Adrenal gland (tissue), 12 donors: Measurements from ENCODE around the gene PDF. TPM values are rescaled to one million over a fixed set of nuclear protein-coding genes. Genes with fewer than 3 reads are reported as not detected.
A peak's percentile ranks its signal among the peaks of the same experiment; 100 is the strongest.
"Not testable (repeated sequence)": the region's sequence is repeated elsewhere in the genome, so short reads cannot be mapped to it uniquely, and the experiment has no call there.

Experiments used
- DNase-seq, 7 donors: peaks; one replicate each; pipeline ENCODE4 v3.0.0-alpha.2; 2019 to 2020
- H3K27ac ChIP-seq, 5 donors: fragments of 200-600 bp; sonication (generic) in 4 of 5; 1 replicate in 3 of 5; 2 replicates in 2 of 5; pipeline versions ENCODE4 v1.5.1 to v1.8.0; 2016 to 2020; ENCODE audit warnings: mild to moderate bottlenecking in 1 of 5
- H3K27me3 ChIP-seq: fragments of 200-600 bp; 2 replicates; pipeline ENCODE4 v1.8.0; 2021
- H3K36me3 ChIP-seq, 2 donors: fragments of 200-600 bp; replicated peaks in 1 of 2; 1 replicate in 1 of 2; 2 replicates in 1 of 2; pipeline versions ENCODE4 v1.5.1 to v1.8.0; 2018 to 2022
- H3K4me1 ChIP-seq, 2 donors: fragments of 200-600 bp; replicated peaks in 1 of 2; 1 replicate in 1 of 2; 2 replicates in 1 of 2; pipeline versions ENCODE4 v1.5.1 to v1.8.0; 2018 to 2021
- H3K4me3 ChIP-seq, 4 donors: fragments of 200-600 bp; sonication (generic) in 3 of 4; one replicate each; pipeline ENCODE4 v1.5.1; 2016 to 2018
- H3K9me3 ChIP-seq, 3 donors: fragments of 200-600 bp; sonication (generic) in 1 of 3; replicated peaks in 1 of 3; 1 replicate in 2 of 3; 2 replicates in 1 of 3; pipeline versions ENCODE4 v1.5.1 to v1.8.0; 2016 to 2021
- CTCF ChIP-seq, 6 experiments: fragments of 450-650 bp in 4 of 6; fragments of 200-600 bp in 2 of 6; sonication (generic) in 1 of 6; IDR thresholded peaks; 1 replicate in 5 of 6; 2 replicates in 1 of 6; pipeline versions ENCODE4 v1.5.1 to v1.8.0; 2016 to 2021; ENCODE audit warnings: antibody characterized with exemption in 6 of 6, mild to moderate bottlenecking in 2 of 6, moderate library complexity in 1 of 6
- POLR2A ChIP-seq, 2 donors: fragments of 450-650 bp; IDR thresholded peaks; one replicate each; pipeline ENCODE4 v1.6.1; 2017; ENCODE audit warnings: antibody characterized with exemption in 2 of 2, mild to moderate bottlenecking in 2 of 2, moderate library complexity in 1 of 2
- WGBS, 4 donors: extraction: QIAGEN DNeasy Blood & Tissue Kit in 2 of 4; methylation state at CpG; one replicate each; pipeline versions ENCODE4 v1.1.5 to v1.1.7; 2013 to 2017; 5-methylcytosine and 5-hydroxymethylcytosine counted together
- intact Hi-C, 2 donors: fragments of 100-400 bp; cut with DNase I; formaldehyde crosslinking; loops; one replicate each; pipeline versions ENCODE4 v1.14.1 to v1.15.0; 2022 to 2023
- polyA plus RNA-seq, 3 donors: library from polyadenylated mRNA; stranded (reverse); fragments of 200-250 nt in 2 of 3; fragments of 350-450 nt in 1 of 3; fragmentation: Illumina TruSeq in 1 of 3; extraction: RNeasy Lipid Tissue Mini Kit (QIAGEN cat#74804) in 1 of 3; gene quantifications; one replicate each; pipeline ENCODE4 v1.2.3, GENCODE V29; 2013 to 2014
- total RNA-seq, 9 donors: library from RNA; depleted of rRNA in 4 of 9; stranded (reverse); fragments of >200 nt in 4 of 9; fragments of 120-200 nt in 1 of 9; fragmentation: NEBNext Ultra II Directional in 1 of 9; extraction: Animal tissue kit (Norgen Biotek cat#: 25700) in 1 of 9; gene quantifications; one replicate each; pipeline versions ENCODE4 v1.1.0 to v1.2.4, GENCODE V29; 2013 to 2023
- donor health status: healthy with polysubstance abuse.
- donor health status: Bipolar disorder and iron deficiency.
- donor health status: DM: yes; HTN: yes; CAD: no.
- donor health status: DM: no; HTN: no; CAD: no.
- donor health status: DM: no; HTN: no; CAD: no.
- donor health status: DM: yes; HTN: yes; CAD: no.

The PDF gene
- total and polyA plus RNA-seq, 12 donors, result 1.2 to 61.9 (median 17.6) TPM

DNA sequence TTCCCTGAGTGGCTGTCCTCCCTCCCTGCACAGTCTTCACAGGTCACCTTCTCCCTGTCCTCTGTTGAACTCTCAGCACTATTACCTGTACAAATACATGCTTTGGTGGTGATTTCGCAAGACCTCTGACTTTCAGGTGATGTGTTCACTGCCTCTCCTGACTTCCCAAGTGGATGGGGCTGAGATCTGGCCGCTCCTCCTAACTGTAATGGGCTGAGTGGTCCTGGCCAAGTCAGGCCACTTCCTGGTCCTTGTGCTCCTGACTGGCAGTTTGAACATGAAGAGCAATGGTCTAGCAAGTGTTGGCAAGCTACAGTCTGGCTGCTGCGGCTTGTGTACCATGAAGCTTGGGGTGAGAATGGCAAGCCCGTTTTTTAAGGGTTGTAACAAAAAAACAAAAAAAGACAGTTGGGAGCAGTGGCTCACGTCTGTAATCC lies 32.9 kb upstream of the PDF start:
- no peak overlapping the region for H3K4me3 ChIP-seq
- peak in 1 of 7 donors; percentile 45 for DNase-seq
- 89 to 95% (median 93%) methylated on average over 5 of the region's 5 CpGs for WGBS, 4 donors
- TF ChIP-seq POLR2A (IDR thresholded peaks at IDR 0.05) (no peak), CTCF (IDR thresholded peaks at IDR 0.05) (no peak)
- H3K27me3 ChIP-seq, result no peaks in the 10 kb centered on the region
- peaks cover 0 to 56% of the 10 kb centered on the region in 2 donors for H3K36me3 ChIP-seq
- H3K27ac ChIP-seq, result no peak overlapping the region
- no peaks in the 10 kb centered on the region for H3K4me1 ChIP-seq
- no peaks in the 10 kb centered on the region for H3K9me3 ChIP-seq
- intact Hi-C loops, result no loop called here

DNA sequence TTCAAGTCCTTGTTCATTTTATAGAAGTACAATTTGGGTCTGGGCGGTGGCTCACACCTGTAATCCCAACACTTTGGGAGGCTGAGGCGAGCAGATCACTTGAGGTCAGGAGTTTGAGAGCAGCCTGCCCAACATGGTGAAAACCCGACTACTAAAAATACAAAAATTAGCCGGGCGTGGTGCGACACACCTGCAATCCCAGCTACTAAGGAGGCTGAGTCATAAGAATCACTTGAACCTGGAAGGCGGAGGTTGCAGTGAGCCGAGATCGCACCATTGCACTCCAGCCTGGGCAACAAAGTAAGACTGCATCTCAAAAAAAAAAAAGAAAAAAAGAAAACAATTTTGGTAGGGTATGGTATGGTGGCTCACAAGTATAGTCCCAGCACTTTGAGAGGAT lies 29.7 kb upstream of the PDF start:
- H3K27ac ChIP-seq, H3K9me3 ChIP-seq, H3K4me3 ChIP-seq, intact Hi-C loops, H3K27me3 ChIP-seq: not testable (repeated sequence)
- WGBS, 4 donors, result 97 to 99% (median 97%) methylated on average over 9 of the region's 9 CpGs
- Histone ChIP-seq H3K36me3 (peaks cover 0 to 33% of the 10 kb centered on the region in 2 donors), H3K4me1 (peaks cover 6 to 17% of the 10 kb centered on the region in 2 donors)
- peak in 1 of 7 donors; percentile 42 for DNase-seq

GRCh38 chr16:69351309-69352027 lies 21.1 kb upstream of the PDF start, which contains the start of gene TMED6:
Gene TMED6 (minus strand): TSS chr16:69351786. CDS start chr16:69351753, 33 bp downstream.
- intact Hi-C loops, result no loop called here
- no peaks in the 10 kb centered on the region for H3K9me3 ChIP-seq
- no peak within 1 kb of the TSS for H3K27ac ChIP-seq
- peaks cover 0 to 9% of the 10 kb centered on the region in 2 donors for H3K4me1 ChIP-seq
- WGBS, 4 donors, result 79 to 89% (median 87%) methylated on average over 8 to 12 of the region's 12 CpGs
- peaks cover 0 to 18% of the 10 kb centered on the region in 2 donors for H3K36me3 ChIP-seq
- TF ChIP-seq CTCF (IDR thresholded peaks at IDR 0.05) (no peak), POLR2A (IDR thresholded peaks at IDR 0.05) (no peak)
- H3K27me3 ChIP-seq, result no peaks in the 10 kb centered on the region
- H3K4me3 ChIP-seq, result no peak within 1 kb of the TSS
- DNase-seq, result no peak

DNA sequence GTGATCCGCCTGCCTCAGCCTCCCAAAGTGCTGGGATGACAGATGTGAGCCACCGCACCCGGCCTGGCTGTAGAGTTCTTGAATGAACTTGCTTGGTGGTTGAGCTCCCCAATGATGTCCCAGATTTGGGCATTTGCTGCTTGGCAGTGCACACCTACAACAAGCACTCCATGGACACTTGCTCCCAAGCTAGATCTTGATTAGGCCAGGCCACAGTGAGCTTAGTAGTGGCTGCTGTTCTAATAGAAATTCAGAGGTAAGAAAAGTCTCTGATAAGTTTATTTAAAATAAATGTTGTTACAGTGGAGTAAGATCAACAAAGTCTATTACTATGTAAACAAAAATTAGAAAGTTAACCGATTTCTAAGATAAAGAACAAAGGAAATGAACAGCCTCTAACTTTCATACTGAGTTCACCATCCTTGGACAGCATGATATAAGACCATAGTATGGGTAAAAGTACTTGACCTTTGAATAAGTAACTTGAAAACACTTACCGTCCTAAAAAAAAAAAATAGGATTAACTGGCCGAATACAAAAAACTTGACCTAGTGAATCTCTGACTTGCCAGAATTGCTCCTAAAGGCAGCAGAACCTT lies 20.2 kb upstream of the PDF start:
- WGBS, 4 donors, result 74 to 78% (median 77%) methylated on average over 6 of the region's 6 CpGs
- H3K4me3 ChIP-seq, result no peak overlapping the region

More for the DNA sequence above, 20.2 kb upstream of the PDF start:
- DNase-seq, result no peak
- TF ChIP-seq CTCF (IDR thresholded peaks at IDR 0.05), result no peak
- TF ChIP-seq POLR2A (IDR thresholded peaks at IDR 0.05), result no peak
- H3K9me3 ChIP-seq, result no peaks in the 10 kb centered on the region
- no peak overlapping the region for H3K27ac ChIP-seq
- H3K36me3 ChIP-seq, result peaks cover 0 to 11% of the 10 kb centered on the region in 2 donors
- no peaks in the 10 kb centered on the region for H3K27me3 ChIP-seq
- intact Hi-C loops, result no loop called here
- H3K4me1 ChIP-seq, result peaks cover 0 to 1% of the 10 kb centered on the region in 2 donors
